PFSK-1 (cell line): ENCODE measurements around the gene PTPN4.

Experiments
- FOXP2 ChIP-seq: optimal IDR thresholded peaks from 2 replicates; pipeline ENCODE3; 2011; ENCODE audit warnings: borderline replicate concordance, control low read depth, inconsistent platforms; ENCODE audit not compliant: insufficient read depth; ENCODE audit errors: extremely low read length, extremely low read depth
- POLR2AphosphoS5 ChIP-seq: IDR thresholded peaks from 2 replicates; pipeline ENCODE4 v1.6.1; 2012; ENCODE audit warnings: low read depth, mild to moderate bottlenecking, control low read depth, low read length, moderate library complexity
- REST ChIP-seq, 2 experiments: IDR thresholded peaks; 2 replicates each; pipeline versions ENCODE4 v1.6.1 to v1.8.0; 2011 to 2012; ENCODE audit warnings: low read depth in 2 of 2, low read length in 2 of 2, control low read depth in 1 of 2, inconsistent platforms in 1 of 2, mild to moderate bottlenecking in 1 of 2, moderate library complexity in 1 of 2; ENCODE audit not compliant: insufficient read depth in 1 of 2
- TAF1 ChIP-seq: IDR thresholded peaks from 2 replicates; pipeline ENCODE4 v1.6.1; 2012; ENCODE audit warnings: low read length, control low read depth, borderline replicate concordance; ENCODE audit not compliant: insufficient read depth

GRCh38 chr2:119741001-119741400 is 18.7 kb upstream of the PTPN4 start:
- TF ChIP-seq REST (IDR thresholded peaks at IDR 0.05; ENCODE audit: insufficient read depth in 1 of 2, low read depth in 2 of 2, low read length in 2 of 2) (no peak), TAF1 (no peak), POLR2AphosphoS5 (no peak), FOXP2 (no peak)
